ENCODE results near the gene ATXN1. TPM values are rescaled to one million over a fixed set of nuclear protein-coding genes. Genes with fewer than 3 reads are reported as not detected.
A peak's percentile ranks its signal among the peaks of the same experiment; 100 is the strongest.
"Not testable (repeated sequence)": the region's sequence is repeated elsewhere in the genome, so short reads cannot be mapped to it uniquely, and the experiment has no call there.

ATXN1 gene
- total RNA-seq, 2 donors from 2014 or later = 121 to 135 TPM

DNA sequence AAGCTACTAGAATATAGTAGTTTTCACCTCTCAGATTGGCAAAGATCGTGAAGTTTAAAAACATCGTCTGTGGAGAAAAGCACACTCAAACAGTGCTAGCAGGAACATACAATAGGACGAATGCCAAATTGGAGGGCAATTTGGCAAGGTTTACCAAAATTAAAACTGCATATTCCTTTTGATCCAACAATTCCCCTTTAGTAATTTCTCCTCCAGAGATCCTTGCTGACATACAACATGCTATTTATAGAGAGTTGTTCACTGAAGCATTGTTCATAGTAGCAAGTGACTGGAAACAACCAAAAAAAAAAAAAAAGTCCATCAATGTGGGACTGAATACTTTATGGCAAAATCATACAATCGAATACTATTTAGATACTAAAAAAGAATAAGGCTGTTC is 202.2 kb downstream of the ATXN1 start:
- Mint-ChIP-seq H3K27ac (no peak overlapping the region), H3K4me3 (no peak overlapping the region), H3K27me3 (no peaks in the 10 kb centered on the region), H3K36me3 (ENCODE audit: low read depth) (no peaks in the 10 kb centered on the region), H3K4me1 (peaks cover 7% of the 10 kb centered on the region)
- no peak for ATAC-seq
- no peaks in the 10 kb centered on the region for H3K9me3 ChIP-seq (ENCODE audit: control insufficient read depth, low read length, poor library complexity, severe bottlenecking)
- DNase-seq = no peak

DNA sequence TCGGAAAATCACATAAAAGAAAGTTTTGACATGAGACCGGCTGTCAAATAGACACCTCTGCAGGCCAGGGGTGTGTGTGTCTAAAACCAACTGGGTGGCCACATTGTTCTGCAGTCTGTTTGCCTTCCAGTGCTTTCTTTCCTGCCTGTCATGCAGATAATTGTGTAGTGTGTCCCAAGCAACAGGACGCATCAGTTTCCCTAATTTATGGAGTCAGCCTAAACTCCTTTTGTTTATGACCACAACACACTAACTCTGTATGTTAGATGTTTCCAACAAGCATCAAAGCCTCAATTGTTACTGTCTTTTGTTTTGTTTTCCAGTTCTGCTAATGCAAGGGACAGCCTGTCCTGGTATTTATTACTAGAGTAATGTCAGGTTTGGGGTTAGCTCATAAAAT is 205.7 kb downstream of the ATXN1 start:
- peaks cover 11% of the 10 kb centered on the region for H3K36me3 Mint-ChIP-seq (ENCODE audit: low read depth)
- DNase-seq (no peak), ATAC-seq (no peak)
- H3K27ac Mint-ChIP-seq = no peak overlapping the region
- peaks cover 16% of the 10 kb centered on the region for H3K4me1 Mint-ChIP-seq
- no peaks in the 10 kb centered on the region for H3K27me3 Mint-ChIP-seq
- no peaks in the 10 kb centered on the region for H3K9me3 ChIP-seq (ENCODE audit: control insufficient read depth, low read length, poor library complexity, severe bottlenecking)
- H3K4me3 Mint-ChIP-seq = no peak overlapping the region

- Mint-ChIP-seq H3K27ac (no peak overlapping the region), H3K4me3 (no peak overlapping the region), H3K36me3 (ENCODE audit: low read depth) (peaks cover 14% of the 10 kb centered on the region), H3K4me1 (peaks cover 19% of the 10 kb centered on the region), H3K27me3 (no peaks in the 10 kb centered on the region)
- ATAC-seq = no peak
- DNase-seq = no peak
- H3K9me3 ChIP-seq (ENCODE audit: control insufficient read depth, low read length, poor library complexity, severe bottlenecking) = no peaks in the 10 kb centered on the region
Observed at GRCh38 chr6:16553531-16553930, 207.7 kb downstream of the ATXN1 start.

- H3K9me3 ChIP-seq (ENCODE audit: control insufficient read depth, low read length, poor library complexity, severe bottlenecking) = no peaks in the 10 kb centered on the region
- Mint-ChIP-seq H3K36me3 (ENCODE audit: low read depth) (peaks cover 14% of the 10 kb centered on the region), H3K27ac (no peak overlapping the region), H3K4me3 (no peak overlapping the region), H3K4me1 (peaks cover 17% of the 10 kb centered on the region), H3K27me3 (no peaks in the 10 kb centered on the region)
- ATAC-seq = no peak
- DNase-seq = no peak
Observed at GRCh38 chr6:16551466-16551865, 209.8 kb downstream of the ATXN1 start.

- H3K4me3 Mint-ChIP-seq = no peak overlapping the region
- DNase-seq = no peak
- H3K27me3 Mint-ChIP-seq = no peaks in the 10 kb centered on the region
- H3K27ac Mint-ChIP-seq = no peak overlapping the region
- peaks cover 11% of the 10 kb centered on the region for H3K4me1 Mint-ChIP-seq
- H3K9me3 ChIP-seq (ENCODE audit: control insufficient read depth, low read length, poor library complexity, severe bottlenecking) = no peaks in the 10 kb centered on the region
- H3K36me3 Mint-ChIP-seq (ENCODE audit: low read depth) = peaks cover 16% of the 10 kb centered on the region
- no peak for ATAC-seq
Observed at GRCh38 chr6:16548121-16548520, 213.1 kb downstream of the ATXN1 start.

GRCh38 chr6:16547587-16547986 is 213.7 kb downstream of the ATXN1 start:
- no peak overlapping the region for H3K4me3 Mint-ChIP-seq
- H3K9me3 ChIP-seq (ENCODE audit: control insufficient read depth, low read length, poor library complexity, severe bottlenecking) = no peaks in the 10 kb centered on the region
- ATAC-seq (no peak), DNase-seq (no peak)
- H3K4me1 Mint-ChIP-seq = peaks cover 11% of the 10 kb centered on the region
- no peaks in the 10 kb centered on the region for H3K27me3 Mint-ChIP-seq
- peaks cover 13% of the 10 kb centered on the region for H3K36me3 Mint-ChIP-seq (ENCODE audit: low read depth)
- no peak overlapping the region for H3K27ac Mint-ChIP-seq

DNA sequence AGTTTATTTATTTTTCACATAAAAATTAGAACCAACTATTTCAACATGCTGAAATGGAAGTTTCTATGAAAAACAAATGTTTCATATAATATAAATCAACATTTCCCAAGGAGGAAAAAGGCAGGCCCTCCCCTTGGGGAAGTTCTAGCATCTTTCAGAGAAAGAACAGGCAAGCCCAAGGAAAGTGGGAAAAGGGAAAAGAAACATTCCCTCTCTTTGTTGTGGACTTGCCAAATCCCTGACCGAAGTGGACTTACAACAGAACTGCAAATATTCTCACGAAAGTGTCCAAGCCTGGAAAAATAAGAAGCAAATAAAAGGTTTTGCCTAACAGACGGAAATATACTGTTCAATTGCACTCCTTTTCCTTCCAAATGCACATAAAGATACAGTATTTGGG is 214.4 kb downstream of the ATXN1 start:
- no peaks in the 10 kb centered on the region for H3K27me3 Mint-ChIP-seq
- H3K36me3 Mint-ChIP-seq (ENCODE audit: low read depth) = peaks cover 12% of the 10 kb centered on the region
- H3K27ac Mint-ChIP-seq = no peak overlapping the region
- peaks cover 11% of the 10 kb centered on the region for H3K4me1 Mint-ChIP-seq
- no peak for ATAC-seq
- H3K4me3 Mint-ChIP-seq = no peak overlapping the region
- DNase-seq = no peak
- H3K9me3 ChIP-seq (ENCODE audit: control insufficient read depth, low read length, poor library complexity, severe bottlenecking) = no peaks in the 10 kb centered on the region

GRCh38 chr6:16545382-16545781 is 215.9 kb downstream of the ATXN1 start:
- no peak overlapping the region for H3K4me3 Mint-ChIP-seq
- H3K27me3 Mint-ChIP-seq = no peaks in the 10 kb centered on the region
- H3K9me3 ChIP-seq (ENCODE audit: control insufficient read depth, low read length, poor library complexity, severe bottlenecking) = no peaks in the 10 kb centered on the region
- no peak for DNase-seq
- no peak overlapping the region for H3K27ac Mint-ChIP-seq
- peaks cover 5% of the 10 kb centered on the region for H3K36me3 Mint-ChIP-seq (ENCODE audit: low read depth)
- no peak for ATAC-seq
- peaks cover 3% of the 10 kb centered on the region for H3K4me1 Mint-ChIP-seq

DNA sequence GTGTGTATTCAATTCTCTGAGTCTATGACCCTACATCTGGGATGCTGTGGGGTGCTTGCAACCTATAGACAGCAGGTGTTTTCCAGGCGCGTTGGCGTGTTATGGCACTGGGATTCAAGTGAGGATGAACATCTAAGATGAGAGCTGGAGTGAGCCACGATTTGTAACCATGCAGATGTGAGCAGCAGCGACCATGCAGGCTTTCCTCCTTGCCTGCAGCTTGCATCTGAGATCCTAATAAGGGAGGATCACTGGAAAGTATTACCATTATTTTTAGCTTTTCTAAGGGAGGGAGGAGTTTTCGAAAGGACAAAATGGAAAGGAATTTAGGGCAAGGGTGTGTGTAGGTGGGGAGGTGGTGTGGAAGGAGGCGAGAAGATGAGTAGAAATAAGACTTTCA is 216.7 kb downstream of the ATXN1 start:
- H3K4me1 Mint-ChIP-seq = peaks cover 1% of the 10 kb centered on the region
- no peaks in the 10 kb centered on the region for H3K27me3 Mint-ChIP-seq
- H3K27ac Mint-ChIP-seq = peak overlapping the region; percentile 76
- peak overlapping the region; percentile 36 for H3K4me3 Mint-ChIP-seq
- no peaks in the 10 kb centered on the region for H3K9me3 ChIP-seq (ENCODE audit: control insufficient read depth, low read length, poor library complexity, severe bottlenecking)
- DNase-seq (no peak), ATAC-seq (no peak)
- H3K36me3 Mint-ChIP-seq (ENCODE audit: low read depth) = peaks cover 2% of the 10 kb centered on the region

GRCh38 chr6:16544006-16544405 is 217.3 kb downstream of the ATXN1 start:
- H3K36me3 Mint-ChIP-seq (ENCODE audit: low read depth) = peaks cover 2% of the 10 kb centered on the region
- DNase-seq (no peak), ATAC-seq (no peak)
- H3K9me3 ChIP-seq (ENCODE audit: control insufficient read depth, low read length, poor library complexity, severe bottlenecking) = no peaks in the 10 kb centered on the region
- no peaks in the 10 kb centered on the region for H3K27me3 Mint-ChIP-seq
- H3K27ac Mint-ChIP-seq = peak overlapping the region; percentile 76
- peaks cover 2% of the 10 kb centered on the region for H3K4me1 Mint-ChIP-seq
- H3K4me3 Mint-ChIP-seq = peak overlapping the region; percentile 36

DNA sequence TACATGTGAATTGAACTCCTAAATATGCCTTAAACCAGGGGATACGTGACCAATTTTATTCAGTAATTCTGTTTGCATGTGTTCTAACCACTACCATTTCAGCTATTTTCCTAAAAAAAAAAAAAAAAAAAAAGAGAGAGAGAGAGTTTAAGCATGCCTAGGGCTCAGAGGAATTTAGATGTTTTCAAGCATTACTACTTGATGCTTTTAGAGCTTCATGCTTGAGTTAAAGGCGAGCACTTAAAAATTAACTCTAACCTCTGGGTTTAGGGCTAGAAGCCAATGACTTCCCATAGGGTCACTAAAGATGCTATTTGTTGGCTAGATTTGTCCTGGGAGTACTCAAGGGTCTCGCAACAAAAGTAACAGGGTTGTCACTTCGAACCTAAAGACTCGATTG is 217.7 kb downstream of the ATXN1 start:
- no peaks in the 10 kb centered on the region for H3K9me3 ChIP-seq (ENCODE audit: control insufficient read depth, low read length, poor library complexity, severe bottlenecking)
- ATAC-seq (no peak), DNase-seq (no peak)
- Mint-ChIP-seq H3K4me3 (no peak overlapping the region), H3K4me1 (peaks cover 5% of the 10 kb centered on the region), H3K27ac (no peak overlapping the region), H3K27me3 (no peaks in the 10 kb centered on the region), H3K36me3 (ENCODE audit: low read depth) (peaks cover 2% of the 10 kb centered on the region)

GRCh38 chr6:16542070-16542469 is 219.2 kb downstream of the ATXN1 start:
- ATAC-seq (no peak), DNase-seq (no peak)
- Mint-ChIP-seq H3K4me3 (no peak overlapping the region), H3K4me1 (peaks cover 5% of the 10 kb centered on the region), H3K27ac (no peak overlapping the region), H3K36me3 (ENCODE audit: low read depth) (peaks cover 2% of the 10 kb centered on the region), H3K27me3 (no peaks in the 10 kb centered on the region)
- no peaks in the 10 kb centered on the region for H3K9me3 ChIP-seq (ENCODE audit: control insufficient read depth, low read length, poor library complexity, severe bottlenecking)

DNA sequence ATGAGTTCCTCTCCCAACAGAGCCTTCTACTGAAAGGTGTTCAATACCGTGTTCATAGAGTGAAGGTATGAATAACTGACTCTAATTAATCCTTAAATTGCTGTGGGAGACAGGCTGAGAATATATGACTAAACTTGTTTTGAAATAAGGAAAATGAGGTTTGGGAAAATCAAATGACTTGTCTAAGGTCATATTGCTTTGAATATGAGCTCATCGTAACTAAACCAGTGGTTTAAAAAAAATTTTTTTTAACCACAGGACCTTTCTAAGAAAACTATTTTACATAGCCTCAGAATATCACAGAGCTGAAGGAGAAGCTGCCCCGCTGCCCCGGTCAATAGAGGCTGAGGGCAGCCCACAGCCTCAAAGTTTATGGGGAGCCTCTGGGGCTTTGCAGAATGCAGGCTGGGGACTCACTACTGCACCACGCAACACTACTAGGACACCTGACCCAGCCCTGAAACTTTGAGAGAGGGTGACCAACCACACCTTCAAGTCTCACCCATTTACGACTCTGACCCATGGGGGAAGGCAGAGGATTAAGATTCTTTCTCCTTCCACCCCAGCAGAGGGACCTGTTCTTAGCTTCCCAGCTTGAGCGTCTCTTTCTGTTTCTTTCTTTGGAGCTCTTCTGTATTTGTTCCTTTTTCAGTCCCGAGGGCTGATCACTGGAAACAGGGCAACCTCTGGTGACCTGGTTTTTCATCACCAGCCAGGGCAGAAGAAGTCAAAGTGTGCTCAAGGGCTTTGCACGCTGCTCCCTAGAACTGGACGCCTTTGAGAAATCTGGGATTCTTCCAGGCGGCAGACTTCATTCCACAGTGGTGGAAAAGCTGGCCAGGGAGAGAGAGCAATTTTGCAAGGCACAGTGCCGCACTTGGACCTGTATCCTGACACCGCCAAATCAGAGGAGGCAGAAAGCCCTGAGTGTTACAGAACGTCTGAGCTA is 220.2 kb downstream of the ATXN1 start:
- H3K27ac Mint-ChIP-seq = no peak overlapping the region
- ATAC-seq = no peak

DNA sequence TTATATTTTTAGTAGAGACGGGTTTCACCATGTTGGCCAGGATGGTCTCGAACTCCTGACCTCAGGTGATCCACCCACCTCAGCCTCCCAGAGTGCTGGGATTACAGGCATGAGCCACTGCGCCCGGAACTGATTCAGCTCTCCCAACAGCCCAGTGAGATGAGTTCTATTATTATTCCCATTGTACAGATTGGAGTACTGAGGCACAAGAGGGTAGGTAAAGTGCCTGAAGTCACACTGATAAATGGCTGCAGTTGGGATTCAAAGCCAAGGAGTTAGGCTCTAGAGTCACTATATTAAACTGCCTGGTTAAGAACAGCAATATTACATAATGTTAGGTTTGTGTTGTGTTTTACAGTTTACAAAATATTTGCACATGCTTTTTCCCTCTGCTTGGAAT is 220.9 kb downstream of the ATXN1 start:
- H3K27ac Mint-ChIP-seq; H3K4me1 Mint-ChIP-seq; H3K27me3 Mint-ChIP-seq; DNase-seq; H3K36me3 Mint-ChIP-seq (ENCODE audit: low read depth); H3K4me3 Mint-ChIP-seq; H3K9me3 ChIP-seq (ENCODE audit: control insufficient read depth, low read length, poor library complexity, severe bottlenecking); ATAC-seq: not testable (repeated sequence)

More for the DNA sequence above, 220.2 kb downstream of the ATXN1 start:
- peaks cover 2% of the 10 kb centered on the region for H3K36me3 Mint-ChIP-seq (ENCODE audit: low read depth)
- H3K4me3 Mint-ChIP-seq = no peak overlapping the region
- H3K4me1 Mint-ChIP-seq = peaks cover 5% of the 10 kb centered on the region
- no peaks in the 10 kb centered on the region for H3K9me3 ChIP-seq (ENCODE audit: control insufficient read depth, low read length, poor library complexity, severe bottlenecking)
- no peaks in the 10 kb centered on the region for H3K27me3 Mint-ChIP-seq
- no peak for DNase-seq
